HTERT RPE-1 (cell line): ENCODE results near the gene CCDC70.

Experiments
- in situ Hi-C: fragments of 300-500 bp; cut with MboI; formaldehyde crosslinking; loops from 4 replicates; pipeline ENCODE4 v1.14.3; 2020; ENCODE audit warnings: low sequenced_read_pairs

Gene CCDC70

GRCh38 chr13:51856998-51857397 lies 4.8 kb upstream of the CCDC70 start:
- in situ Hi-C loops, result no loop called here

GRCh38 chr13:51858433-51859247 lies 3.1 kb upstream of the CCDC70 start:
- in situ Hi-C loops, result no loop called here

GRCh38 chr13:51862957-51863356 lies 1.2 kb downstream of the CCDC70 start:
- in situ Hi-C loops, result no loop called here

- in situ Hi-C loops, result no loop called here
These were observed 4.1 kb downstream of the CCDC70 start for GRCh38 chr13:51865838-51866237.

GRCh38 chr13:51867062-51867461 lies 5.3 kb downstream of the CCDC70 start:
- in situ Hi-C loops, result no loop called here

- in situ Hi-C loops, result no loop called here
These were observed 8.1 kb downstream of the CCDC70 start for GRCh38 chr13:51869916-51870315.

GRCh38 chr13:51870616-51871015 lies 8.8 kb downstream of the CCDC70 start:
- in situ Hi-C loops, result no loop called here

GRCh38 chr13:51873117-51873798 lies 11.5 kb downstream of the CCDC70 start:
- in situ Hi-C loops, result no loop called here

- in situ Hi-C loops, result no loop called here
These were observed 12.1 kb downstream of the CCDC70 start for GRCh38 chr13:51873837-51874236.

- in situ Hi-C loops, result no loop called here
These were observed 12.9 kb downstream of the CCDC70 start for GRCh38 chr13:51874651-51875050.

GRCh38 chr13:51879133-51879532 lies 17.4 kb downstream of the CCDC70 start:
- in situ Hi-C loops, result no loop called here

GRCh38 chr13:51881296-51881695 lies 19.5 kb downstream of the CCDC70 start:
- in situ Hi-C loops, result no loop called here

GRCh38 chr13:51882570-51883225 lies 20.9 kb downstream of the CCDC70 start:
- in situ Hi-C loops, result no loop called here

GRCh38 chr13:51883226-51883600 lies 21.4 kb downstream of the CCDC70 start:
- in situ Hi-C loops, result no loop called here

GRCh38 chr13:51885651-51886050 lies 23.9 kb downstream of the CCDC70 start:
- in situ Hi-C loops, result no loop called here

GRCh38 chr13:51887468-51887867 lies 25.7 kb downstream of the CCDC70 start:
- in situ Hi-C loops, result no loop called here

- in situ Hi-C loops, result no loop called here
These were observed 30.9 kb downstream of the CCDC70 start for GRCh38 chr13:51892657-51893056.

- in situ Hi-C loops, result no loop called here
These were observed 32.5 kb downstream of the CCDC70 start for GRCh38 chr13:51894239-51894638.

GRCh38 chr13:51895906-51896888 lies 34.4 kb downstream of the CCDC70 start:
- in situ Hi-C loops, result no loop called here

GRCh38 chr13:51900471-51900870 lies 38.7 kb downstream of the CCDC70 start:
- in situ Hi-C loops, result no loop called here

- in situ Hi-C loops, result no loop called here
These were observed 41.0 kb downstream of the CCDC70 start for GRCh38 chr13:51902776-51903175.
